ENCODE results near the gene ENTHD1. TPM values are rescaled to one million over a fixed set of nuclear protein-coding genes. Genes with fewer than 3 reads are reported as not detected.

Gene ENTHD1
- total and polyA plus RNA-seq, 2 of the 4 experiments (the other 2 are of a cell fraction) = not detected

GRCh38 chr22:39773503-39773902, 120.1 kb downstream of the ENTHD1 start:
- Histone ChIP-seq H4K20me1 (ENCODE audit: insufficient read depth, low read length) (no peaks in the 10 kb centered on the region), H3K4ac (ENCODE audit: low read depth, low read length) (no peak overlapping the region), H4K91ac (ENCODE audit: insufficient read depth, low read depth, low read length) (no peak overlapping the region), H2BK15ac (ENCODE audit: low read depth, low read length) (no peak overlapping the region), H3K4me1 (ENCODE audit: control insufficient read depth, insufficient read depth, low read length) (no peaks in the 10 kb centered on the region), H2BK5ac (ENCODE audit: low read depth, low read length, poor library complexity, severe bottlenecking) (no peak overlapping the region), H3K4me2 (ENCODE audit: low read depth, low read length) (no peak overlapping the region), H4K5ac (ENCODE audit: low read depth, low read length) (no peak overlapping the region), H3K9me1 (ENCODE audit: insufficient read depth, low read length) (no peaks in the 10 kb centered on the region), H2AK9ac (replicated peaks; ENCODE audit: low read depth, low read length, poor library complexity) (no peak overlapping the region), H3K18ac (ENCODE audit: low read depth, low read length) (no peak overlapping the region), H3K4me3 (ENCODE audit: insufficient read depth, low read depth, low read length) (no peak overlapping the region), H2BK120ac (ENCODE audit: low read depth, low read length) (no peak overlapping the region), H3K9me3 (ENCODE audit: control insufficient read depth, insufficient read depth, low read length) (peaks cover 6% of the 10 kb centered on the region), H3K23ac (ENCODE audit: low read depth, low read length) (no peak overlapping the region), H4K8ac (ENCODE audit: low read depth in 2 of 2, low read length in 2 of 2) (no peak overlapping the region), H3K27me3 (ENCODE audit: control insufficient read depth, insufficient read depth, low read length) (peaks cover 42% of the 10 kb centered on the region), H3K56ac (ENCODE audit: extremely low read depth, insufficient read depth, low read length) (no peak overlapping the region), H3K79me1 (ENCODE audit: low read depth in 1 of 2, low read length in 2 of 2) (no peaks in the 10 kb centered on the region), H3K14ac (replicated peaks; ENCODE audit: low read depth, low read length) (no peak overlapping the region), H2AK5ac (ENCODE audit: low read depth, low read length) (no peak overlapping the region), H3K27ac (ENCODE audit: insufficient read depth, low read length) (no peak overlapping the region), H3K36me3 (ENCODE audit: control insufficient read depth, insufficient read depth, low read length) (no peaks in the 10 kb centered on the region), H2AFZ (replicated peaks; ENCODE audit: low read length, poor library complexity) (no peak overlapping the region), H2BK20ac (ENCODE audit: low read depth, low read length) (no peak overlapping the region), H3K9ac (ENCODE audit: low read depth, low read length) (no peak overlapping the region)
- in situ Hi-C loops (cut with MboI; ENCODE audit: low sequenced_read_pairs) (no loop called here), dilution Hi-C loops (cut with HindIII; ENCODE audit: low sequenced_read_pairs, unreplicated experiment) (no loop called here), intact Hi-C loops (cut with micrococcal nuclease) (no loop called here)
- TF ChIP-seq MXI1 (IDR thresholded peaks at IDR 0.05; ENCODE audit: borderline replicate concordance, low read depth, low read length) (no peak), RAD21 (IDR thresholded peaks at IDR 0.05; ENCODE audit: low read length) (no peak), FOS (IDR thresholded peaks at IDR 0.05; ENCODE audit: low read depth, low read length) (no peak), ELK1 (IDR thresholded peaks at IDR 0.05; ENCODE audit: borderline replicate concordance, low read depth, low read length) (no peak), BHLHE40 (IDR thresholded peaks at IDR 0.05; ENCODE audit: low read depth, low read length) (no peak), RCOR1 (IDR thresholded peaks at IDR 0.05; ENCODE audit: insufficient replicate concordance, low read length) (no peak), MAZ (IDR thresholded peaks at IDR 0.05; ENCODE audit: borderline replicate concordance, low read depth, low read length) (no peak), RFX5 (IDR thresholded peaks at IDR 0.05; ENCODE audit: low read depth, low read length) (no peak), MAFK (IDR thresholded peaks at IDR 0.05; ENCODE audit: low read depth, low read length) (no peak), CHD1 (IDR thresholded peaks at IDR 0.05; ENCODE audit: low read depth, low read length) (no peak), SMC3 (IDR thresholded peaks at IDR 0.05; ENCODE audit: low read depth, low read length) (no peak), CTCF (conservative IDR thresholded peaks at IDR 0.05; ENCODE audit: low read depth, low read length) (no peak), USF2 (IDR thresholded peaks at IDR 0.05; ENCODE audit: low read depth, low read length) (no peak), POLR2A (IDR thresholded peaks at IDR 0.05; ENCODE audit: low read depth, low read length) (no peak), NFE2L2 (IDR thresholded peaks at IDR 0.05; ENCODE audit: low read depth, low read length) (no peak), CEBPB (IDR thresholded peaks at IDR 0.05; ENCODE audit: low read depth, low read length) (no peak)
- BruUV-seq (replicated peaks) = no TSS peak
- POLR2A ChIA-PET (ENCODE audit: unreplicated experiment) = no interaction called here
- no peak for DNase-seq
- CTCF ChIA-PET = interaction anchor here (0.7 kb wide), 1 partner anchor 10 kb away, joined by 3 read pairs; no protein-coding TSS in a partner anchor
- ATAC-seq (ENCODE audit: low read depth) = no peak
